Measurements from ENCODE around the gene HMCN1.
"Not testable (repeated sequence)": the region's sequence is repeated elsewhere in the genome, so short reads cannot be mapped to it uniquely, and the experiment has no call there.

Gene HMCN1

GRCh38 chr1:185892831-185893403 lies 158.7 kb downstream of the HMCN1 start:
- DNase-seq (ENCODE audit: low read depth, low spot score); H3K27ac ChIP-seq: not testable (repeated sequence)

- no peak for DNase-seq (ENCODE audit: low read depth, low spot score)
- no peak overlapping the region for H3K27ac ChIP-seq
These were observed 160.6 kb downstream of the HMCN1 start for GRCh38 chr1:185894791-185895190.

- DNase-seq (ENCODE audit: low read depth, low spot score), result no peak
- no peak overlapping the region for H3K27ac ChIP-seq
These were observed 161.2 kb downstream of the HMCN1 start for GRCh38 chr1:185895208-185895900.

GRCh38 chr1:185896863-185897262 lies 162.7 kb downstream of the HMCN1 start:
- no peak for DNase-seq (ENCODE audit: low read depth, low spot score)
- H3K27ac ChIP-seq, result no peak overlapping the region

- H3K27ac ChIP-seq, result no peak overlapping the region
- DNase-seq (ENCODE audit: low read depth, low spot score), result no peak
These were observed 172.0 kb downstream of the HMCN1 start for GRCh38 chr1:185906186-185906585.

- no peak for DNase-seq (ENCODE audit: low read depth, low spot score)
- H3K27ac ChIP-seq, result no peak overlapping the region
These were observed 173.1 kb downstream of the HMCN1 start for GRCh38 chr1:185907246-185907645.

GRCh38 chr1:185911978-185912377 lies 177.8 kb downstream of the HMCN1 start:
- H3K27ac ChIP-seq, result no peak overlapping the region
- no peak for DNase-seq (ENCODE audit: low read depth, low spot score)

- no peak overlapping the region for H3K27ac ChIP-seq
- no peak for DNase-seq (ENCODE audit: low read depth, low spot score)
These were observed 178.3 kb downstream of the HMCN1 start for GRCh38 chr1:185912504-185912903.

- DNase-seq (ENCODE audit: low read depth, low spot score), result no peak
- no peak overlapping the region for H3K27ac ChIP-seq
These were observed 179.9 kb downstream of the HMCN1 start for GRCh38 chr1:185914089-185914488.

- H3K27ac ChIP-seq, result no peak overlapping the region
- DNase-seq (ENCODE audit: low read depth, low spot score), result no peak
These were observed 182.7 kb downstream of the HMCN1 start for GRCh38 chr1:185916861-185917260.

- H3K27ac ChIP-seq, result no peak overlapping the region
These were observed 183.5 kb downstream of the HMCN1 start for GRCh38 chr1:185917646-185918045.

GRCh38 chr1:185920602-185921001 lies 186.4 kb downstream of the HMCN1 start:
- DNase-seq (ENCODE audit: low read depth, low spot score), result no peak
- no peak overlapping the region for H3K27ac ChIP-seq

More at GRCh38 chr1:185917646-185918045, 183.5 kb downstream of the HMCN1 start:
- no peak for DNase-seq (ENCODE audit: low read depth, low spot score)

GRCh38 chr1:185921636-185922035 lies 187.4 kb downstream of the HMCN1 start:
- no peak overlapping the region for H3K27ac ChIP-seq
- no peak for DNase-seq (ENCODE audit: low read depth, low spot score)

- no peak for DNase-seq (ENCODE audit: low read depth, low spot score)
- no peak overlapping the region for H3K27ac ChIP-seq
These were observed 192.4 kb downstream of the HMCN1 start for GRCh38 chr1:185926588-185926987.

- H3K27ac ChIP-seq, result no peak overlapping the region
- no peak for DNase-seq (ENCODE audit: low read depth, low spot score)
These were observed 195.6 kb downstream of the HMCN1 start for GRCh38 chr1:185929776-185930175.

- no peak overlapping the region for H3K27ac ChIP-seq
- no peak for DNase-seq (ENCODE audit: low read depth, low spot score)
These were observed 197.2 kb downstream of the HMCN1 start for GRCh38 chr1:185931438-185931837.

GRCh38 chr1:185933580-185933979 lies 199.4 kb downstream of the HMCN1 start:
- H3K27ac ChIP-seq, result no peak overlapping the region
- DNase-seq (ENCODE audit: low read depth, low spot score), result no peak

- H3K27ac ChIP-seq, result no peak overlapping the region
- DNase-seq (ENCODE audit: low read depth, low spot score), result no peak
These were observed 200.4 kb downstream of the HMCN1 start for GRCh38 chr1:185934476-185935189.

- H3K27ac ChIP-seq, result no peak overlapping the region
- DNase-seq (ENCODE audit: low read depth, low spot score), result no peak
These were observed 201.2 kb downstream of the HMCN1 start for GRCh38 chr1:185935360-185935759.

- DNase-seq (ENCODE audit: low read depth, low spot score), result no peak
These were observed 202.4 kb downstream of the HMCN1 start for GRCh38 chr1:185936641-185937040.

GRCh38 chr1:185938396-185938795 lies 204.2 kb downstream of the HMCN1 start:
- no peak for DNase-seq (ENCODE audit: low read depth, low spot score)

More at GRCh38 chr1:185936641-185937040, 202.4 kb downstream of the HMCN1 start:
- H3K27ac ChIP-seq, result no peak overlapping the region

More at GRCh38 chr1:185938396-185938795, 204.2 kb downstream of the HMCN1 start:
- no peak overlapping the region for H3K27ac ChIP-seq

Data from epithelial cell of prostate (primary cell).